A673 (cell line): ENCODE results near the gene TRIML1. TPM values are rescaled to one million over a fixed set of nuclear protein-coding genes. Genes with fewer than 3 reads are reported as not detected.

Experiments
- BruUV-seq: library from RNA; stranded (reverse); fragments of 400-500 nt; replicated peaks from 2 replicates; lab custom pipeline; 2021; lab: Mats Ljungman, UMichigan
- CTCF ChIA-PET: fragments of 300-600 bp; sonication (Branson Sonifier 250); formaldehyde crosslinking; loops from one replicate; lab custom pipeline; 2022; ENCODE audit warnings: antibody characterized with exemption; lab: Charles Lee
- POLR2A ChIA-PET: fragments of 300-600 bp; sonication (Branson Sonifier 250); formaldehyde crosslinking; loops from one replicate; lab custom pipeline; 2022; ENCODE audit warnings: antibody characterized with exemption; ENCODE audit not compliant: low non-redundant PET; lab: Charles Lee
- DNase-seq: peaks from one replicate; pipeline ENCODE4 v3.0.0-alpha.2; 2015; ENCODE audit warnings: low spot score
- H3K27ac ChIP-seq: fragments of 200-600 bp; sonication (generic); 2 replicates; pipeline ENCODE4 v1.5.1; 2016; ENCODE audit warnings: mixed run types, low read depth, mild to moderate bottlenecking, mixed read lengths, antibody characterized with exemption, low read length; ENCODE audit not compliant: poor library complexity, severe bottlenecking
- H3K27me3 ChIP-seq: fragments of 200-600 bp; sonication (generic); replicated peaks from 2 replicates; pipeline ENCODE4 v1.6.1; 2017; ENCODE audit warnings: mixed run types, low read depth, mild to moderate bottlenecking, mixed read lengths, antibody characterized with exemption, low read length; ENCODE audit not compliant: insufficient read depth, poor library complexity
- H3K36me3 ChIP-seq: fragments of 200-600 bp; sonication (generic); 2 replicates; pipeline ENCODE4 v1.6.1; 2016; ENCODE audit warnings: mixed run types, mild to moderate bottlenecking, mixed read lengths, antibody characterized with exemption, low read length; ENCODE audit not compliant: insufficient read depth, poor library complexity, severe bottlenecking
- H3K4me1 ChIP-seq: fragments of 200-600 bp; sonication (generic); 2 replicates; pipeline ENCODE4 v1.6.1; 2017; ENCODE audit warnings: mixed run types, mild to moderate bottlenecking, mixed read lengths, antibody characterized with exemption, low read length; ENCODE audit not compliant: insufficient read depth, poor library complexity, severe bottlenecking
- H3K4me3 ChIP-seq: fragments of 200-600 bp; sonication (generic); 2 replicates; pipeline ENCODE4 v1.5.1; 2016; ENCODE audit warnings: low read depth, mixed run types, mild to moderate bottlenecking, mixed read lengths, low read length; ENCODE audit not compliant: poor library complexity, severe bottlenecking
- H3K9me3 ChIP-seq: fragments of 200-600 bp; sonication (generic); 2 replicates; pipeline ENCODE4 v1.6.1; 2016; ENCODE audit warnings: mixed run types, low read depth, mild to moderate bottlenecking, mixed read lengths, antibody characterized with exemption, low read length; ENCODE audit not compliant: poor library complexity, severe bottlenecking
- CTCF ChIP-seq: fragments of 300-800, 200-600 bp; sonication (generic); conservative IDR thresholded peaks from 2 replicates; pipeline ENCODE4 v1.5.1; 2017; ENCODE audit warnings: low read depth, mild to moderate bottlenecking, antibody characterized with exemption, low read length, moderate library complexity, mixed read lengths
- EZH2 ChIP-seq: fragments of 200-600 bp; sonication (generic); IDR thresholded peaks from 2 replicates; pipeline ENCODE4 v1.6.1; 2017; ENCODE audit warnings: borderline replicate concordance, low read depth, mild to moderate bottlenecking, mixed read lengths, antibody characterized with exemption, low read length; ENCODE audit not compliant: poor library complexity, severe bottlenecking
- intact Hi-C: fragments of 100-400 bp; cut with micrococcal nuclease; formaldehyde crosslinking; loops from one replicate; pipeline ENCODE4 v1.10.0; 2022; ENCODE audit not compliant: unreplicated experiment
- total RNA-seq: library from RNA; stranded (reverse); gene quantifications from 2 replicates; pipeline ENCODE4 v1.2.3, GENCODE V29; 2021

Gene TRIML1
- total RNA-seq, 1 experiment from 2014 or later: not detected

DNA sequence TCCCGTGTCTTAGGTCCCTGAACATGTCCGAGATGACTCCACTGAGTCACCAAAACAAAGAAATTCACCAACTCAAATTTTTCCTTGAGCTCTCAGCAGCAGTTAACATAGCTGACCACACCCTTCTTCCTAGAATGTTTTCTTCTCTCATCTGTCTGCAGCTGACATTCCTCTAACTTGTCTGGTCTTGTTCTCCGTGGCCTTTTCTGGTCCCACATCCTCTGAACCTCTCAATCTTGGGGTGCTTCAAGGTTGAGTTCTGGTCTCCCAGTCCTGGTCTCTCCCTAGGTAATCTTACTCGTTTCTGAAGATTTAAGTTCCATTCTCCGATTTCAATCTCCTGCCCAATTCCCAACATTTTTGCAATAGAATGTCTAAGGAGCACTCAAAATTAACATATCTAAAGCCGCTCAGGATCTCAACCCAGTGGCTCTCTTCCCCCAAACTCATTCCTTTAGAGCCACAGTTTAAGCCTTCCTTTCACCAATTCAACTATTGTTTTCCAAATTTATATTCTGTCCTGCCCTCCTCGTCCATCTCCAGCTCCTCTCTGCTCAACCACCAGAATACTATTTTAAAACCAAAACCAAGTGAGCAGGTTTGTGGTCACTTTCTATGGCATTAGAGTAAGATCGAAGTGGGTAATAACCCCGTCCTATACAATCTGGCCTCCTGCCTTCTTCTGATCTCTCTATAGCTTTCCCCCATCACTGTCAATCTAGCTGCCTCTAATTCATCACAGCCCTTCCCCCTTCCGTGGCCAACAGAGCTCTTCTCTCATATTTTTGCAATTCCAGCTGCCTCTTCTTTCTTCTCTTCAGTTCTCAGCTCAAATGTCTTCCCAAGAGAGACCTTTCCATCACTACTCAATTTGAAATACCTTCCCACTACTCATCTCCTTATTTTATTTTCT, 31.1 kb upstream of the TRIML1 start:
- intact Hi-C loops: no loop called here
- TF ChIP-seq CTCF: no peak
- Histone ChIP-seq H3K4me3 (no peak overlapping the region), H3K36me3 (no peaks in the 10 kb centered on the region), H3K27ac (no peak overlapping the region), H3K27me3 (no peaks in the 10 kb centered on the region), H3K9me3 (no peaks in the 10 kb centered on the region), H3K4me1 (no peaks in the 10 kb centered on the region)
- no TSS peak for BruUV-seq
- no peak for DNase-seq
- ChIA-PET POLR2A (no interaction called here), CTCF (no interaction called here)

GRCh38 chr4:188109157-188109755, 30.0 kb upstream of the TRIML1 start, which contains the start of gene TRIML2:
TSS of gene TRIML2 (minus strand) at chr4:188109603. CDS start at chr4:188105368, 4,235 bp downstream.
- POLR2A ChIA-PET: no interaction called here
- H3K4me1 ChIP-seq: no peaks in the 10 kb centered on the region
- no peaks in the 10 kb centered on the region for H3K9me3 ChIP-seq
- H3K36me3 ChIP-seq: no peaks in the 10 kb centered on the region
- no peaks in the 10 kb centered on the region for H3K27me3 ChIP-seq
- no peak within 1 kb of the TSS for H3K27ac ChIP-seq
- H3K4me3 ChIP-seq: no peak within 1 kb of the TSS
- BruUV-seq: no TSS peak
- intact Hi-C loops: no loop called here
- CTCF ChIA-PET: no interaction called here
- DNase-seq: no peak
- TF ChIP-seq EZH2 (no peak), CTCF (no peak)

DNA sequence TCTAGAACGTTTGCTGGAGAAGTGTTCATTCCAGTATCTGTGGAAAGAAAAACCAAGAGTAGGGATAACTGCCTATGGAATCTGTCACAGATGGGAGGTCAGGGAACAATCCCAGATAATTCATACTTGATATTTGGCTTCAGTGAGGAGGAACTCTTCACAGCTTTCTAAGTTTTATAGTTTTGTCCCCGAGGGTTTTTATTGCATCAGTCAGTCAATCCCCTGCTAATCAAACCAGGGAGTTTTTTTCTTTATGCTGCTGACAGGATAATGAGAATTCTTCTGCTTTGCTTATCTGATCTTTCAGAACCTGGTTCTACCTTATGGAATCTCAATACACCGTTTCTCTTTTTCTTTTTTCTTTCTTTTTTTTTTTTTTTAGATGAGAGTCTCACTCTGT, 29.2 kb upstream of the TRIML1 start:
- no TSS peak for BruUV-seq
- ChIA-PET POLR2A (no interaction called here), CTCF (no interaction called here)
- DNase-seq: no peak
- Histone ChIP-seq H3K4me3 (no peak overlapping the region), H3K27me3 (no peaks in the 10 kb centered on the region), H3K27ac (no peak overlapping the region), H3K36me3 (no peaks in the 10 kb centered on the region), H3K4me1 (no peaks in the 10 kb centered on the region), H3K9me3 (no peaks in the 10 kb centered on the region)
- intact Hi-C loops: no loop called here
- TF ChIP-seq CTCF (no peak), EZH2 (no peak)
